Fibroblast of lung (primary cell): ENCODE data around the gene TMEM132C. TPM values are rescaled to one million over a fixed set of nuclear protein-coding genes. Genes with fewer than 3 reads are reported as not detected.

ENCODE experiments used
- DNase-seq, 2 donors: peaks; one replicate each; pipeline versions ENCODE4 v3.0.0 to v3.0.0-alpha.2; 2010; ENCODE audit warnings: low read depth in 2 of 2
- H2AFZ ChIP-seq: 2 replicates; pipeline ENCODE4 v1.5.1; 2012; ENCODE audit warnings: low read length, control low read depth, inconsistent platforms
- H3K27ac ChIP-seq: 2 replicates; pipeline ENCODE4 v1.5.1; 2011; ENCODE audit warnings: low read length, control low read depth; ENCODE audit not compliant: insufficient read depth
- H3K27me3 ChIP-seq: 2 replicates; pipeline ENCODE4 v1.5.1; 2011; ENCODE audit warnings: mild to moderate bottlenecking, low read length; ENCODE audit not compliant: control insufficient read depth, insufficient read depth
- H3K36me3 ChIP-seq: 2 replicates; pipeline ENCODE4 v1.5.1; 2011; ENCODE audit warnings: low read length; ENCODE audit not compliant: control insufficient read depth, insufficient read depth
- H3K4me1 ChIP-seq: 2 replicates; pipeline ENCODE4 v1.5.1; 2011; ENCODE audit warnings: low read length; ENCODE audit not compliant: control insufficient read depth, insufficient read depth; ENCODE audit errors: extremely low read depth
- H3K4me2 ChIP-seq: 2 replicates; pipeline ENCODE4 v1.5.1; 2011; ENCODE audit warnings: low read length, control low read depth; ENCODE audit not compliant: insufficient read depth; ENCODE audit errors: extremely low read depth
- H3K4me3 ChIP-seq, 4 experiments: fragments of 200-600 bp in 1 of 4; sonication (generic) in 1 of 4; replicated peaks in 1 of 4; 2 replicates each; pipeline ENCODE4 v1.5.1; 2011 to 2016; ENCODE audit warnings: low read length in 4 of 4, low read depth in 3 of 4, mild to moderate bottlenecking in 3 of 4, control low read depth in 2 of 4, inconsistent platforms in 1 of 4, mixed read lengths in 1 of 4; ENCODE audit not compliant: insufficient read depth in 1 of 4; ENCODE audit errors: control extremely low read depth in 1 of 4
- H3K79me2 ChIP-seq: 2 replicates; pipeline ENCODE4 v1.5.1; 2012; ENCODE audit warnings: mild to moderate bottlenecking, low read length, inconsistent platforms; ENCODE audit not compliant: control insufficient read depth, insufficient read depth
- H3K9ac ChIP-seq: 2 replicates; pipeline ENCODE4 v1.5.1; 2011; ENCODE audit warnings: mild to moderate bottlenecking, low read length, control low read depth; ENCODE audit not compliant: insufficient read depth
- H3K9me3 ChIP-seq: 2 replicates; pipeline ENCODE4 v1.5.1; 2012; ENCODE audit warnings: low read depth, low read length; ENCODE audit not compliant: control insufficient read depth, insufficient read depth
- H4K20me1 ChIP-seq: 2 replicates; pipeline ENCODE4 v1.5.1; 2011; ENCODE audit warnings: low read length; ENCODE audit not compliant: control insufficient read depth, insufficient read depth; ENCODE audit errors: extremely low read depth
- CTCF ChIP-seq, 2 donors: IDR thresholded peaks in 1 of 2; conservative IDR thresholded peaks in 1 of 2; 1 replicate in 1 of 2; 2 replicates in 1 of 2; pipeline ENCODE4 v1.5.1; 2011 to 2012; ENCODE audit warnings: low read length in 2 of 2, control low read depth in 1 of 2, inconsistent platforms in 1 of 2, low read depth in 1 of 2, mild to moderate bottlenecking in 1 of 2
- EZH2 ChIP-seq: IDR thresholded peaks from 2 replicates; pipeline ENCODE4 v1.5.1; 2012; ENCODE audit warnings: low read length, control low read depth, mild to moderate bottlenecking; ENCODE audit errors: missing control alignments
- polyA plus RNA-seq, 2 donors: library from polyadenylated mRNA; depleted of rRNA in 1 of 2; stranded (reverse) in 1 of 2; unstranded in 1 of 2; fragments of >200 nt; gene quantifications; 2 replicates each; pipeline ENCODE4 v1.2.1, GENCODE V29; 2011 to 2012; ENCODE audit warnings: missing spikeins in 1 of 2
- total RNA-seq: library from RNA; depleted of rRNA; stranded (reverse); fragments of >200 nt; gene quantifications from 2 replicates; pipeline ENCODE4 v1.2.1, GENCODE V29; 2014

TMEM132C gene
- total and polyA plus RNA-seq, 2 donors (not counting 1 experiment from before 2014, with no cell fraction given) = not detected

DNA sequence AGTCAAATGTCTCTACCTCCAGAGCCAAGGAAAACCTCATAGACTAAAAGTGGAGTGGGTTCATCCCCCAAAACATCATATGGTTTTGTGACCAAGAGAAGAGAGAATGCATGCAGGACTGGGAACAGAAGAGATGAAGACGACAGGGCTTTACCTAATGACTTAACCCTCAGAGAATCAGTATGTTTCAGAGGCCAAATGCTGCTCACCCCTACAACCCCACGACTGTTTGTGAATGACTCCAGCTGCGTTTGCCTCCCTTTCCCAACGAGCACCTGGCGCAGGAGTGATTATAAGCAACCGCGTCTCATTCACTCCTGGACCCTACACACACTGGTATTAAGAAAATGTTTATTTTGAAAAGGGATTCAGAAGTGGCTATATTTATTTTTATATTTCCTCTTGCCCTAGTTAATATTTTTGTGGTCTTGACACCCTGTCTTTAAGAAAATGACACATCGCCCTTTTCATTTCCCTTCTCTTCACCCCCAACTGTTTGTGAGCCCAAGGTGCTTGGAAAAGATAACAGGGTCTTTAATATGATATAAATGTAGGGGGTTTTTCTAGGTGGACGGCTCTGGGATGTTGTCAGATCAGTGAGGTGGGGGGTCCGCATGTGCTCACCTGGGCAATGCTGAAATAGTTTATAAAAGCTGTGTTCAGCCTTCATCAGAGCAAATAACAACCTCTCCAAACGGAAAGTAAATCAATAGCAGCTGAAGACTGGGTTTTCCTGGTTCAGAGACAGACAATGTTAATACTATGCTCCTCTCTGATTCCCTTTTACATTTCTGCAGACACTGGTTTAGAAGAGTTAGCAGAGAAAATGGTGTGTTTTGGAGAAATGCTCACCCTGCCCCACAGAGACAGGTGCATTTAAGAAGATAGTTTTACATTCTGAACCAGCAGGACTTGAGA lies 479.1 kb downstream of the TMEM132C start:
- Histone ChIP-seq H2AFZ (no peak overlapping the region), H3K9ac (no peak overlapping the region), H3K4me2 (no peak overlapping the region), H3K4me3 (no peak overlapping the region), H4K20me1 (no peaks in the 10 kb centered on the region), H3K4me1 (no peaks in the 10 kb centered on the region), H3K36me3 (no peaks in the 10 kb centered on the region), H3K27ac (no peak overlapping the region), H3K27me3 (no peaks in the 10 kb centered on the region), H3K79me2 (no peaks in the 10 kb centered on the region), H3K9me3 (no peaks in the 10 kb centered on the region)
- no peak for DNase-seq
- TF ChIP-seq EZH2 = no peak
- TF ChIP-seq CTCF (conservative IDR thresholded peaks at IDR 0.05 in 1 of 2, IDR thresholded peaks at IDR 0.05 in 1 of 2; ENCODE audit: low read depth in 1 of 2, low read length in 2 of 2) = no peak

DNA sequence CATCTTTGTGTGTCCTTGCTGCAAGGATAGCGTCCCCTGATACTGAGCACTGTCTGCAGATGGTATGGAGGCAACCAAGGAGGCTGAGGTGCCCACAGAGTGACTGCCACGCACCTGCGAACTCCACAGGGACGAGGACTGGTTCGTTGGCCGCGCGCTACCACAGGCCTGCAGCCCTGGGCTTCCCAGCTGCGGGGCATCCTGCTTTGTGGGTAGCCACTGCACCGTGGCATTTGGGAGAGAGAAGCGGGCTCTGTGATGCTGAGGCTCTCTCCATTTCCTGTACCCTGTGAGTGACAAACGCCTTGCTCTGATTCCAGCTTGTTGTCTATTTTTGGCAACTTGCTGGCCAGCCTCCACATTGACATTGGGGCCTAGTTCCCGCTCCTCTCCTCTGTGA lies 480.5 kb downstream of the TMEM132C start:
- Histone ChIP-seq H3K36me3 (no peaks in the 10 kb centered on the region), H3K79me2 (no peaks in the 10 kb centered on the region), H2AFZ (no peak overlapping the region), H4K20me1 (no peaks in the 10 kb centered on the region), H3K4me3 (no peak overlapping the region), H3K9me3 (no peaks in the 10 kb centered on the region), H3K4me2 (no peak overlapping the region), H3K27ac (no peak overlapping the region), H3K4me1 (no peaks in the 10 kb centered on the region), H3K27me3 (no peaks in the 10 kb centered on the region), H3K9ac (no peak overlapping the region)
- TF ChIP-seq CTCF (conservative IDR thresholded peaks at IDR 0.05 in 1 of 2, IDR thresholded peaks at IDR 0.05 in 1 of 2; ENCODE audit: low read depth in 1 of 2, low read length in 2 of 2) = no peak
- TF ChIP-seq EZH2 = no peak
- DNase-seq = no peak

GRCh38 chr12:128752386-128752785 lies 485.4 kb downstream of the TMEM132C start:
- no peak overlapping the region for H2AFZ ChIP-seq
- no peaks in the 10 kb centered on the region for H3K4me1 ChIP-seq
- no peak for TF ChIP-seq EZH2
- no peak for TF ChIP-seq CTCF (conservative IDR thresholded peaks at IDR 0.05 in 1 of 2, IDR thresholded peaks at IDR 0.05 in 1 of 2; ENCODE audit: low read depth in 1 of 2, low read length in 2 of 2)
- H3K9ac ChIP-seq = no peak overlapping the region
- no peaks in the 10 kb centered on the region for H3K27me3 ChIP-seq
- H3K79me2 ChIP-seq = no peaks in the 10 kb centered on the region
- H3K27ac ChIP-seq = no peak overlapping the region
- no peaks in the 10 kb centered on the region for H3K36me3 ChIP-seq
- no peaks in the 10 kb centered on the region for H4K20me1 ChIP-seq
- H3K9me3 ChIP-seq = no peaks in the 10 kb centered on the region
- DNase-seq = no peak
- no peak overlapping the region for H3K4me3 ChIP-seq
- H3K4me2 ChIP-seq = no peak overlapping the region
